ENCODE results near the gene AIRE.

GRCh38 chr21:44253832-44254710 lies 31.6 kb upstream of the AIRE start:
- TF ChIP-seq CTCF (IDR thresholded peaks at IDR 0.05; ENCODE audit: borderline replicate concordance, extremely low read depth, low read length, poor library complexity, severe bottlenecking), result no peak
- TF ChIP-seq EZH2 (IDR thresholded peaks at IDR 0.05; ENCODE audit: borderline replicate concordance, low read depth, low read length, severe bottlenecking), result no peak
